Gastroesophageal sphincter (tissue), 3 donors: ENCODE results near the gene PIK3C2A.

Experiments used
- EP300 ChIP-seq: sonication (generic); formaldehyde crosslinking; IDR thresholded peaks from one replicate; pipeline ENCODE4 v1.6.1; 2017; ENCODE audit warnings: antibody characterized with exemption, mild to moderate bottlenecking
- POLR2AphosphoS5 ChIP-seq: sonication (generic); formaldehyde crosslinking; IDR thresholded peaks from one replicate; pipeline ENCODE4 v1.6.1; 2017; ENCODE audit warnings: antibody characterized with exemption
- TF ChIP-seq, protein P1 (sequence below), 4 experiments: fragments of 200-600 bp in 2 of 4; fragments of 450-650 bp in 2 of 4; sonication (generic) in 1 of 4; IDR thresholded peaks; one replicate each; pipeline ENCODE4 v1.5.1; 2017 to 2019; ENCODE audit warnings: antibody characterized with exemption in 4 of 4, mild to moderate bottlenecking in 2 of 4, moderate library complexity in 2 of 4

GRCh38 chr11:17163736-17164135, 44.0 kb downstream of the PIK3C2A start:
- TF ChIP-seq, protein P1, sequence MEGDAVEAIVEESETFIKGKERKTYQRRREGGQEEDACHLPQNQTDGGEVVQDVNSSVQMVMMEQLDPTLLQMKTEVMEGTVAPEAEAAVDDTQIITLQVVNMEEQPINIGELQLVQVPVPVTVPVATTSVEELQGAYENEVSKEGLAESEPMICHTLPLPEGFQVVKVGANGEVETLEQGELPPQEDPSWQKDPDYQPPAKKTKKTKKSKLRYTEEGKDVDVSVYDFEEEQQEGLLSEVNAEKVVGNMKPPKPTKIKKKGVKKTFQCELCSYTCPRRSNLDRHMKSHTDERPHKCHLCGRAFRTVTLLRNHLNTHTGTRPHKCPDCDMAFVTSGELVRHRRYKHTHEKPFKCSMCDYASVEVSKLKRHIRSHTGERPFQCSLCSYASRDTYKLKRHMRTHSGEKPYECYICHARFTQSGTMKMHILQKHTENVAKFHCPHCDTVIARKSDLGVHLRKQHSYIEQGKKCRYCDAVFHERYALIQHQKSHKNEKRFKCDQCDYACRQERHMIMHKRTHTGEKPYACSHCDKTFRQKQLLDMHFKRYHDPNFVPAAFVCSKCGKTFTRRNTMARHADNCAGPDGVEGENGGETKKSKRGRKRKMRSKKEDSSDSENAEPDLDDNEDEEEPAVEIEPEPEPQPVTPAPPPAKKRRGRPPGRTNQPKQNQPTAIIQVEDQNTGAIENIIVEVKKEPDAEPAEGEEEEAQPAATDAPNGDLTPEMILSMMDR (IDR thresholded peaks at IDR 0.05) = no peak
- no peak for TF ChIP-seq EP300
- TF ChIP-seq POLR2AphosphoS5 = no peak
